PC-3 (cell line): ENCODE data around the gene SOAT2. TPM values are rescaled to one million over a fixed set of nuclear protein-coding genes. Genes with fewer than 3 reads are reported as not detected.

Experiments used
- ATAC-seq: fragments of 200-7000 bp; cut with Tn5 transposase; 2 replicates; pipeline ENCODE4 v1.9.1; 2020; ENCODE audit warnings: mild to moderate bottlenecking, moderate library complexity
- BruUV-seq: library from RNA; stranded (reverse); fragments of 400-500 nt; replicated peaks from 2 replicates; lab custom pipeline; 2021; lab: Mats Ljungman, UMichigan
- CTCF ChIA-PET: fragments of 300-600 bp; sonication (Branson Sonifier 250); formaldehyde crosslinking; loops from one replicate; lab custom pipeline; 2022; ENCODE audit warnings: antibody characterized with exemption; lab: Charles Lee
- POLR2A ChIA-PET: fragments of 300-600 bp; sonication (Branson Sonifier 250); formaldehyde crosslinking; loops from one replicate; lab custom pipeline; 2022; ENCODE audit warnings: antibody characterized with exemption; ENCODE audit not compliant: unreplicated experiment; lab: Charles Lee
- DNase-seq: peaks from one replicate; pipeline ENCODE4 v3.0.0-alpha.2; 2015
- H2AFZ ChIP-seq: fragments of 300-600 bp; sonication (generic); 2 replicates; pipeline ENCODE4 v1.6.0; 2016; ENCODE audit warnings: antibody characterized with exemption, low read length
- H3F3A ChIP-seq: fragments of 300-600 bp; sonication (generic); one replicate; pipeline ENCODE4 v1.6.0; 2017; ENCODE audit warnings: antibody characterized with exemption, low read length, control low read depth, mild to moderate bottlenecking; ENCODE audit not compliant: unreplicated experiment
- H3K27ac ChIP-seq: fragments of 300-600 bp; sonication (generic); 2 replicates; pipeline ENCODE4 v1.5.1; 2016; ENCODE audit warnings: mild to moderate bottlenecking, low read length
- H3K27me3 ChIP-seq: fragments of 300-600 bp; sonication (generic); 2 replicates; pipeline ENCODE4 v1.6.1; 2016; ENCODE audit warnings: low read length, mixed read lengths
- H3K36me3 ChIP-seq: fragments of 300-600 bp; sonication (generic); 2 replicates; pipeline ENCODE4 v1.6.1; 2016; ENCODE audit warnings: low read depth, mixed run types, low read length, mixed read lengths
- H3K4me1 ChIP-seq: fragments of 300-600 bp; sonication (generic); 2 replicates; pipeline ENCODE4 v1.5.1; 2016; ENCODE audit warnings: low read length; ENCODE audit not compliant: insufficient read depth
- H3K4me2 ChIP-seq: fragments of 300-600 bp; sonication (generic); 2 replicates; pipeline ENCODE4 v1.6.0; 2016; ENCODE audit warnings: low read length
- H3K4me3 ChIP-seq: fragments of 300-600 bp; sonication (generic); 2 replicates; pipeline ENCODE4 v1.5.1; 2016; ENCODE audit warnings: mild to moderate bottlenecking, low read length, mixed read lengths
- H3K79me2 ChIP-seq: fragments of 300-600 bp; sonication (generic); 2 replicates; pipeline ENCODE4 v1.6.1; 2017; ENCODE audit warnings: low read length, mixed read lengths
- H3K9ac ChIP-seq: fragments of 300-600 bp; sonication (generic); 2 replicates; pipeline ENCODE4 v1.6.0; 2016; ENCODE audit warnings: mild to moderate bottlenecking, low read length
- H3K9me2 ChIP-seq: fragments of 300-600 bp; sonication (generic); replicated peaks from 2 replicates; pipeline ENCODE4 v1.6.1; 2016; ENCODE audit warnings: mixed run types, low read length, mixed read lengths
- H3K9me3 ChIP-seq: fragments of 300-600 bp; sonication (generic); 2 replicates; pipeline ENCODE4 v1.6.1; 2016; ENCODE audit warnings: low read length, mixed read lengths
- H4K20me1 ChIP-seq: fragments of 300-600 bp; sonication (generic); 2 replicates; pipeline ENCODE4 v1.6.1; 2016; ENCODE audit warnings: low read length, mixed read lengths
- EZH2 ChIP-seq: fragments of 300-600 bp; sonication (generic); IDR thresholded peaks from one replicate; pipeline ENCODE4 v1.6.1; 2017; ENCODE audit warnings: antibody characterized with exemption, mild to moderate bottlenecking, low read length; ENCODE audit not compliant: unreplicated experiment
- EZH2phosphoT487 ChIP-seq: fragments of 300-600 bp; sonication (generic); IDR thresholded peaks from 2 replicates; pipeline ENCODE4 v1.6.1; 2018; ENCODE audit warnings: mild to moderate bottlenecking, antibody characterized with exemption, low read length, borderline replicate concordance
- intact Hi-C: fragments of 100-400 bp; cut with micrococcal nuclease; formaldehyde crosslinking; loops from 2 replicates; pipeline ENCODE4 v1.9.0; 2023
- total RNA-seq: library from RNA; depleted of rRNA; stranded (reverse); fragments of >200 nt; gene quantifications from 2 replicates; pipeline ENCODE4 v1.2.3, GENCODE V29; 2014
- TF ChIP-seq, protein P1 (sequence below): fragments of 300-600 bp; sonication (generic); conservative IDR thresholded peaks from 2 replicates; pipeline ENCODE4 v1.5.1; 2017; ENCODE audit warnings: antibody characterized with exemption, low read depth, mild to moderate bottlenecking, low read length

The SOAT2 gene
- total RNA-seq, 1 experiment from 2014 or later: 0.07 TPM

GRCh38 chr12:53076461-53076860, 26.8 kb upstream of the SOAT2 start:
- no peak overlapping the region for H3K4me2 ChIP-seq
- TF ChIP-seq, protein P1, sequence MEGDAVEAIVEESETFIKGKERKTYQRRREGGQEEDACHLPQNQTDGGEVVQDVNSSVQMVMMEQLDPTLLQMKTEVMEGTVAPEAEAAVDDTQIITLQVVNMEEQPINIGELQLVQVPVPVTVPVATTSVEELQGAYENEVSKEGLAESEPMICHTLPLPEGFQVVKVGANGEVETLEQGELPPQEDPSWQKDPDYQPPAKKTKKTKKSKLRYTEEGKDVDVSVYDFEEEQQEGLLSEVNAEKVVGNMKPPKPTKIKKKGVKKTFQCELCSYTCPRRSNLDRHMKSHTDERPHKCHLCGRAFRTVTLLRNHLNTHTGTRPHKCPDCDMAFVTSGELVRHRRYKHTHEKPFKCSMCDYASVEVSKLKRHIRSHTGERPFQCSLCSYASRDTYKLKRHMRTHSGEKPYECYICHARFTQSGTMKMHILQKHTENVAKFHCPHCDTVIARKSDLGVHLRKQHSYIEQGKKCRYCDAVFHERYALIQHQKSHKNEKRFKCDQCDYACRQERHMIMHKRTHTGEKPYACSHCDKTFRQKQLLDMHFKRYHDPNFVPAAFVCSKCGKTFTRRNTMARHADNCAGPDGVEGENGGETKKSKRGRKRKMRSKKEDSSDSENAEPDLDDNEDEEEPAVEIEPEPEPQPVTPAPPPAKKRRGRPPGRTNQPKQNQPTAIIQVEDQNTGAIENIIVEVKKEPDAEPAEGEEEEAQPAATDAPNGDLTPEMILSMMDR: no peak
- no peak for TF ChIP-seq EZH2phosphoT487
- TF ChIP-seq EZH2: no peak
- peaks cover 5% of the 10 kb centered on the region for H3K36me3 ChIP-seq
- H4K20me1 ChIP-seq: no peaks in the 10 kb centered on the region
- ChIA-PET POLR2A (no interaction called here), CTCF (no interaction called here)
- BruUV-seq: no TSS peak
- H3K4me3 ChIP-seq: no peak overlapping the region
- no peaks in the 10 kb centered on the region for H3K27me3 ChIP-seq
- H3K4me1 ChIP-seq: peaks cover 16% of the 10 kb centered on the region
- no peaks in the 10 kb centered on the region for H3K9me2 ChIP-seq
- DNase-seq (no peak), ATAC-seq (no peak)
- no peak overlapping the region for H2AFZ ChIP-seq
- peaks cover 20% of the 10 kb centered on the region for H3K79me2 ChIP-seq
- no peak overlapping the region for H3K9ac ChIP-seq
- H3K27ac ChIP-seq: no peak overlapping the region
- H3F3A ChIP-seq: no peaks in the 10 kb centered on the region
- intact Hi-C loops: no loop called here
- no peaks in the 10 kb centered on the region for H3K9me3 ChIP-seq

DNA sequence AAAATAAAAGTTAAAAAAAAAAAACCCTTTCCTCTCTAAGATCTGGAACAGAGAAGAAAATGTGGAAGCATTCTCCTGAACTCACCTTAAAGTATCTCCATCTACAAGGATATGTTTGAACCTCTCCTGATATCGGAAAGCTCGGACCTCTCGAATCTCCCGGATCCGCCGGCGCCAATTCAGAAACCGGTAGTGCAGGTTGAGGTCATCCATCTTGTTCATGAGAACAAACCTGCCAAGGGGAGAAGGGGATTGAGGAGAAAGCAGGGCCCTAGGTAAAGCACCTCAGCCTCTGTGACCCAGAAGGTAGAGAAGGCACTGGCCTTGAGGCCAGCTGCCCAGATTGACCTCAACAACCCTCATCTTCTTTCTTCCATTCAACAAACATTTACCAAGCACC, 26.3 kb upstream of the SOAT2 start:
- H3K9me3 ChIP-seq: no peaks in the 10 kb centered on the region
- H3K9me2 ChIP-seq: no peaks in the 10 kb centered on the region
- H3F3A ChIP-seq: no peaks in the 10 kb centered on the region
- no peak for ATAC-seq
- no peaks in the 10 kb centered on the region for H4K20me1 ChIP-seq
- H3K27me3 ChIP-seq: no peaks in the 10 kb centered on the region
- no peak overlapping the region for H3K27ac ChIP-seq
- intact Hi-C loops: no loop called here
- CTCF ChIA-PET: no interaction called here
- TF ChIP-seq EZH2: no peak
- no peak for TF ChIP-seq EZH2phosphoT487
- TF ChIP-seq, protein P1: no peak
- peaks cover 20% of the 10 kb centered on the region for H3K79me2 ChIP-seq
- DNase-seq: no peak
- H3K4me3 ChIP-seq: no peak overlapping the region
- no TSS peak for BruUV-seq
- POLR2A ChIA-PET: no interaction called here
- no peak overlapping the region for H3K9ac ChIP-seq
- H3K4me1 ChIP-seq: peaks cover 16% of the 10 kb centered on the region
- no peak overlapping the region for H2AFZ ChIP-seq
- no peak overlapping the region for H3K4me2 ChIP-seq
- peaks cover 5% of the 10 kb centered on the region for H3K36me3 ChIP-seq

DNA sequence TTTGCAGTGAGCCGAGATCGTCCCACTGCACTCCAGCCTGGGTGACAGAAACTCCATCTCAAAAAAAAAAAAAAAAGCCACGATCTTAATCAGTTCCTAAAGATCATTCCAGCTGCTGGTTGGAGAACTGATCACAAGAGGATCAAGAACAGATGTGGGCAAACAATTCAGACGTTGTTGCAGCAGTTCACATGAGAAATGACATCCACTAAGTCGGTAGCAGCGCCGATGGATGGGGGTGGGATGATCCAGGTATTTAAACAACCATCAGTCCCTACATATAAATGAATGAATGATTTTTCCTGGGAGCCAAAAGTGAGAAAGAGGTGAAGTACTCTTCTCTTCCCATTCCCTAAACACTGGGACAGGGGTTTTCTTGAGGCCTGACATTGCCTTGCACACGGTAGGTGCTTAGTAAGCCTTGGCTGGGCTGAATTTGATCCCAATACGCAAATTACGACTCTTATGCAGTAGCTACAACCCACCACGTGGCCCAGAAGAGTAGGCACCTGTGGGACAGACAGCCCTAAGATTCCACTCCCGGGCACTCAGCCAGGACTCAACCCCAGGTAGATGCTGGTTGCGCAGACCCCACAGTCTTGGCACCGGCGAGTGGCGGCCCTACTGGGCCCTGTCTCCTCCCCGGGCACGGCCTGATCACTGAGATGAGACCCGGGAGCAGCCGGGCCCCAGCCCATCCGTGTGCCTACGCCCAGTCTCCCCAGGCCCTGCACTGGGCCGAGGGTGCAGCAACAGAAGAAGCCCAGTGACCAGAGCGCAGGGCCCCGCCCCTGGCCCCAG, 24.7 kb upstream of the SOAT2 start:
- Histone ChIP-seq H3K4me3 (peak overlapping the region; percentile 76), H3K4me1 (peaks cover 16% of the 10 kb centered on the region), H3K9ac (peak overlapping the region; percentile 83), H3K27me3 (no peaks in the 10 kb centered on the region), H3K27ac (peak overlapping the region; percentile 58), H3F3A (no peaks in the 10 kb centered on the region), H3K79me2 (peaks cover 20% of the 10 kb centered on the region), H4K20me1 (no peaks in the 10 kb centered on the region), H2AFZ (peak overlapping the region; percentile 92), H3K4me2 (peak overlapping the region; percentile 88), H3K9me3 (no peaks in the 10 kb centered on the region), H3K9me2 (no peaks in the 10 kb centered on the region), H3K36me3 (peaks cover 5% of the 10 kb centered on the region)
- TF ChIP-seq EZH2 (no peak), EZH2phosphoT487 (no peak)
- TF ChIP-seq, protein P1: no peak
- intact Hi-C loops: loop anchor here (1.0 kb wide), 1 partner anchor 20 kb away; no protein-coding TSS in a partner anchor
- CTCF ChIA-PET: interaction anchor here (0.7 to 2.0 kb wide), 7 partner anchors 13 to 343 kb away, joined by 3 to 17 read pairs (median 8); no protein-coding TSS in a partner anchor
- BruUV-seq: TSS peak; percentile 79
- POLR2A ChIA-PET: interaction anchor here (0.5 to 1.1 kb wide), 13 partner anchors 9 to 1286 kb away, joined by 3 to 19 read pairs (median 5); partner anchors contain the start of genes EIF4B, IGFBP6 and KRT8
- peak; percentile 49 for DNase-seq
- peak; percentile 20 for ATAC-seq
